H4 (cell line): ENCODE data around the gene MAP4K4. TPM values are rescaled to one million over a fixed set of nuclear protein-coding genes. Genes with fewer than 3 reads are reported as not detected.
"Not testable (repeated sequence)": the region's sequence is repeated elsewhere in the genome, so short reads cannot be mapped to it uniquely, and the experiment has no call there.

ENCODE experiments used
- DNase-seq: peaks from one replicate; pipeline ENCODE4 v3.0.0-alpha.2; 2015; ENCODE audit warnings: low spot score
- total RNA-seq: library from RNA; depleted of rRNA; stranded (reverse); fragments of >200 nt; shearing (Covaris generic); gene quantifications from 2 replicates; pipeline ENCODE4 v1.2.3, GENCODE V29; 2014

MAP4K4 gene
- total RNA-seq, 1 experiment from 2014 or later: 26.4 TPM

DNA sequence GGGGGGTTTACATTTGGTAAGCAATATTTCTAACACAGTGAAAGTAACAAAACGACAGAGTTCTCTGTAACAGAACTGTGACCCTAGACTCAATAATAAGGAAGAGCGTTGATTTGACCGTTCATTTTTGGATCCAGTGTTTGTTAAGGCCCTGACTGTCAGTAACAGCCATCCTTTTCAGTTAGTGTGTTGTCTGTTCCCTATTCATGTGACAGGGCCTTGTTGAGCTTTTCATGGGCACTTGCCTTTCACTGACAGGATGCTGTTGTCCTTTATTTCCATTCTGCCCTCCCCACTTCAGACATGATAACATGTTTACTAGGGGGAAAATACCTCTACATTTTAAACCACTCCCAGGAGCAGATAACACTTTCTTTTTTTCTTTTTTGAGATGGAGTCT, 45.8 kb downstream of the MAP4K4 start:
- no peak for DNase-seq

DNA sequence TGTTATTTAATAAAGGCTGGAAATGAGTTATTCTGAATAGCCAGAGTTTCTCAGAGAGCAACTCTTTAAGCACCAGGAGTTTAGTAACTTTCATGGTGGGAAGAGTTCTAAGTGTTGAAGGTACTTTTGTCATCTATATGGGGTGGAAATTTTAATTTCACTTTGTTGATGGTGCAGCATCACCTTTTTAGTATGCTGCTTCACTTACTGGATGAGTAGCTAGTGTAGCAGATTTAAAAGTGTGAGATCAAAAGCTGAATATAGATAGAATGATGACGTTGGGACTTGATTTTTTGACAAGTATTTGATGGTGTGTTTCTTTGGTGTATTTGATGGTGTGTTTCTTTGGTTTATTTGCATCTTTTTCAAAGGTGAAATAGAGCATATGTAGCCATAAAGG, 47.3 kb downstream of the MAP4K4 start:
- DNase-seq: no peak

DNA sequence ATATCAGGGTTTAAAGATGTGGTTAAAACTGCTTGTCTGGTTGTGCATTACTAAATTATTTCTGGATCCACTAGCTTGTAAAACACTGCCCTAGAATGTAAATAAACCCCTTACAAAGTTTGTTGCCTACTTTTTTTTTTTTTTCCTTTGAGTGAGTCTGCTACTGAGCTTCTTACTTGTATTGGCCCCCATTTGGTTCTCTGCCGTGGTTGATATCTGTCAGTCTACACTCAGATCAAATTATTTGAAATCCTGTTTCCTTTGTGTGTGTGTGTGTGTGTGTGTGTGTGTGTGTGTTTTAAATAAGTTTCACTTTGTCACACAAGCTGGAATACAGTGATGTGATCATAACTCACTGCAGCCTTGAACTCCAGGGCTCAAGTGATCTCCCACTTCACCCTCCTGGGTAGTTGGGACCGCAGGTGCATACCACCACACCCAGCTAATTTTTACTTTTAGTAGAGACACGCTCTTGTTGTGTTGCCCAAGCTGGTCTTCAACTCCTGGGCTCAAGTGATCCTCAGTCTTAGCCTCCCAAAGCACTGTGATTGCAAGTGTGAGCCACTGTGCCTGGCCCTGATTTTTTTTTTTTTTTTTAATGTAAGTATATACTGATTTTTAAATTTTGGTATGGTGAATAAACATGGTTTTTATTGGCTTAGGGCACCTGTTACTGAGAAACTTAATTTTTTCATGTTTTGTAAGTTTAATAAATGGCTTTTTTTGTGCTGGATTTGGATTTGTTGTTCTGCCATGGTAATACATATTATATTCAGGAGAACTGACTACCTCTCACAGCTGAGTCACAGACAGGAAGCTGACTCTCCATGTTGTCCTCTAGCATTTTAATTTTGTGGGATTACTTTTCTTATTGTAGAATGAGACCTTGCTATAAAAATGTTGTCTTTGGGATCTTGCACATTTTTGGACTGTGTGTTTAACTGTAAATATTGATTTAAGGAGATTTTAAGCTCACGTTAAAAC, 48.5 kb downstream of the MAP4K4 start:
- peak; percentile 48 for DNase-seq

DNA sequence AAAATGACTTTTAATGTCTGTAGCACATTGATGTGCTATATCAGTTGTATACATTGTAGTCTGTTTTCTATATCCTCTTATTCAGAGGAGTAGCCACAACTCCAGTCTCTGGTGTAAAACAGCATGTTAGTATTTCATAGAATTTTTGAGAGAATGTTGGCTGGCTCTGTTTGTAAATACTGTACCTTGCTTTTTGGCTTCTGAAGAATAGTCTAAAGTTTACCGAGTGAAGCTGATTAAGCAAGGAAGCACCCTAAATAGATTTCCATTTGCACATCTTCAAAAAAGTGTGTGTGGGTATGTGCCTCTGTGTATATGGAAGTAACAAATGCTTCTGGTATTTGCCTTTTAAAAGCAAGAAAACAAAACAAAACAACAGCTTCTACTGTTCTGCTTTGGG, 50.5 kb downstream of the MAP4K4 start:
- DNase-seq: no peak

DNA sequence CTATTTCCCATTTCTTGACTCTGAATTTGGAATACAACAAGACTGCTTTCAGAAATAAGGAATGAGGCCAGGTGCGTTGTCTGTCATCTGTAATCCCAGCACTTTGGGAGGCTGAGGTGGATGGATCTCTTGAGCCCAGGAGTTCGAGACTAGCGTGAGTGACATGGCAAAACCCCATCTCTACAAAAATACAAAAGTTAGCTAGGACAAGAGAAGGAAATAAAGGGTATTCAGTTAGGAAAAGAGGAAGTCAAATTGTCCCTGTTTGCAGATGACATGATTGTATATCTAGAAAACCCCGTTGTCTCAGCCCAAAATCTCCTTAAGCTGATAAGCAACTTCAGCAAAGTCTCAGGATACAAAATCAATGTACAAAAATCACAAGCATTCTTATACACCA, 51.0 kb downstream of the MAP4K4 start:
- not testable (repeated sequence) for DNase-seq

DNA sequence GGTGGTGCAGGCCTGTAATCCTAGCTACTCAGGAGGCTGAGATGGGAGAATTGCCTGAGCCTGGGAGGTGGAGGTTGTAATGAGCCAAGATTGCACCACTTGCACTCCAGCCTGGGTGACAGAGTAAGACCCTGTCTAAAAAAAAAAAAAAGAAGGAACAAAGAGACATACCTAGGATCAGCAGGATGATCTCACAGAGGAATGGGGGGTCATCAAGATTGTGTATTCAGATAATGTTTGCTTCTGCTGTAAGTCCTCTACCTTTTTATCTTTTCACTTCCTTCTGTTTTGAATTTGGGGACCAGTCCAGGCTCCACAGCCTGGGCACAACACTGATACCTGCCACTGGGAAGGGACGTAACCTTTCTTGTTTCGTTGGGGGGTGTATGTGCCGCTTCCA, 53.2 kb downstream of the MAP4K4 start:
- DNase-seq: no peak

DNA sequence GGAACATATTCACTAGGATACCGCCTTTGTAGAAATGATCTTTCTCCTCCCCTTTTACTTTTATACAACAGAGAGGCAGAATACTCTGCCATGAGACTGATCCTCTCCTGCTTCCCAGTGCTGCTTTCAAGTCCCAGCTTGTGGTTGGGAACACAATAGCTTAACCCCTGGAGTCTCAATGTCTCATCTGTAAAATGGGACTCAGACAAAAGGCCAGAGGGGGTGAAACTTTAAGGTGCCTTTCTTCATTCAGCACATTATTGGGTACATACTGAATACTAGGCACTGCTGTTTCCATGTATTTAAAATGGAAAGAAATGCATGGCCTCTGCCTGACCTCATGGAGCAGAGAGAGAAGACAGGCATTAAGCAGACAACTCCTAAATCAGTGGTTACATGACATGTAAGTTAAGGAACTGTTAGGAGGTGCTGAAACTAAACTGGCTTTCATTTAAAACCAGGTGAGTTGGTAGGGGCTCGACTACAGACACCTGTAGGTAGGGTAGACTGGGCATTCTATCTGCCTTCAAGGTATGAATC, 53.8 kb downstream of the MAP4K4 start:
- no peak for DNase-seq

DNA sequence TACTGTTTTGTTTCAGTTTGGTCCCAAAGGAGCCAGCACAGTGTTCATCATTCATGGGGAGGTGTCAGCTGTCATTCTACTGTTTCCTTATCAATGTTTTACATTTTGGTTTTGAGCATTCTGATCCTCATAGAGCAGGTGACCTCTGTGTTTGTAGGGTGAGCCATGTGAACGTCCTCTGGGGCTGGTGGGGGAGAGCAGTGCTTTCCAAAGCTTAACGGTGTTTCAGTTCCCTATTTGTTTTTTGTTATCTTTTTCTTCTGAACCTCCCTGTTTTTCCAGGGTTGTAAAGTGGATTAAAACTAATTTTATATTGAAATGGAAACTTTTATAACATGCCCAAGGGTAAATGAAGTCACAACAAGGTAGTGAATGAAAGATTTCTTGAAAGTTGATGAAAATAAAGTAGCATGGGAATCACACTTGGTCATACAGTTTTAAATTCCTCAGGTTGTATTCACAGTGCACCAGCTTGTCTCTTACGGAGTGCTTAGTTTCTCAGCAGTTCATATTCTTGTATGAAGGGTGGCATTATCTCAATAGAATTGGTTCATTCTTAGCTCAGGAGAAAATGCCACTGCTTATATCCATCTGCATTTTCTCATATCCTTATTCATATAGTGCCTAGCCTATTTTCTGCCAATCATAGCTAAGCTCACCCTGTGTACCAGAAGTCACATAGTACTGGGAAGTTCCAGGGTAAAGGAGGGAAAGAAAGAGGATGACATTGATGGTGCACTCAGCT, 54.5 kb downstream of the MAP4K4 start:
- no peak for DNase-seq

DNA sequence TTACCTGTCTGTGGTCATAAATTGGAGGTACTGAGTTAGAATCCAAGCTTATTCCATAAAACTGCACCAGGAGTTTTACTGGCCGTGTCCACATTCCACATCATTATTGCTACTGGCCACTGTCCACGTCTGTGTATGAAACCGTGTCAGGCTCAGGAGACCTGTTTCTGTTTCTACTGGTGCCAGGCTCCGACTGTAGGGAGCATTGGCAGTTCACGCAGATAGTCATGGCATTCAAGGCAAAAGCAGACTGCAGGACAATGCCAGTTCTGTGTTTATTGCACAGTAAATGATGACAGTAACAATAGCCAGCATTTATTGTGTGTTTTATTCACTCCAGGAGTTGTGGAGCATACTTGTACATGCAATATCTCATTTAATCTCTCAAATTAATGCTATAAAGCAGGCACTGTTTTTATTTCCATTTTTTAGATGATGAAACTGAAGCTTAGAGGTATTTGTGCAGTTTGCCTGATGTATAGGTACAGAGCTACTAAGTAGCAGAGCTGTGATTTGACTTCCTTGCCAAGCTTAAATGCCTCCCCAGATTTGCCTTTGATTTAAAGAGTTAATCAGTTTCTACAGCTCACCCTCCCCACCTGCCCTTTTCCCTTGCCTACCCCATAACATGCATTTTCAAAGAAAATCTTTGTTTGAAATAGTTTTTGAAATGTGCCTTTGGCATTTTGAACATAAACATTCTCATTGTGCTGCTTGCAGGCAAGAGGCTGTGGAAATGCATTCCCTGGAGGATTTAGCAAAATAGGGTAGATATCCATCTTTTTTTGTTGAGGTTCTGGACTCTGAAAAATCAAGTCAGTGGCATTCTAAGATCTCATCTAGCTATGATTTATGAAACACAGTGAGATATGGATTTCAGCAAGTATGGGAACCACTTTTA, 55.5 kb downstream of the MAP4K4 start:
- DNase-seq: no peak

DNA sequence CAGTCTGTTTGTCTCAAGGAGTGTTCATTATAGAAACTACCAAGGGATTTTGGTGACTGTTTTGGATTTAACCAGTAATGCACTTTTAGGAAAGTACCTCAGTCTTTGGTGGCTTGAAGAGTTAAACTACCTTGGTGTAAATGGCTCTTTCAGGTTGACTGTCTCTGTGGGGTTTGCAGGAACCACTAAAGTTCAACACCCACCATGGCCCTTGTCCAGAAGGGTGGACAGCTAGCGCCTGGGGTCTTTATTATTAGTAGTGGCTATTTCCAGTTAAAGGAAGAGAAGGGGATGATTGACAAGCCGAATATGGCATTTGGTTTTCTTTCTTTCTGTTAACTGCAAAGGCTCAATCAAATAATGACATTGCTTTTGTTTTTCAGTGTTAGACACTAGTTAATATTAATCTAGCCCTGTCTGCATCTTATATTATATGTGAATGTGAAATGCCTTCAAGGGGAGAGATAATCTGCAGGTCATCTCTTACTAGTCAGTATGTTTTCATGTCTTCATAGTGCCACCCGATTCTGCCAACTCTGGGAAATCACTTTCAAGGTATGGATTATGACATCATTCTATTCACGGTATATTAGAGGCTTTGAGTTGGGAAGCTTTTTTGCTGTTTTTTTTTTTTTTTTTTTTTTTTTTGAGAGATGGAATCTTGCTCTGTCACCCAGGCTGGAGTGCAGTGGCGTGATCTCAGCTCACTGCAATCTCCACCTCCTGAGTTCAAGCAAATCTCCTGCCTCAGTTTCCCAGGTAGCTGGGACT, 56.4 kb downstream of the MAP4K4 start:
- no peak for DNase-seq

DNA sequence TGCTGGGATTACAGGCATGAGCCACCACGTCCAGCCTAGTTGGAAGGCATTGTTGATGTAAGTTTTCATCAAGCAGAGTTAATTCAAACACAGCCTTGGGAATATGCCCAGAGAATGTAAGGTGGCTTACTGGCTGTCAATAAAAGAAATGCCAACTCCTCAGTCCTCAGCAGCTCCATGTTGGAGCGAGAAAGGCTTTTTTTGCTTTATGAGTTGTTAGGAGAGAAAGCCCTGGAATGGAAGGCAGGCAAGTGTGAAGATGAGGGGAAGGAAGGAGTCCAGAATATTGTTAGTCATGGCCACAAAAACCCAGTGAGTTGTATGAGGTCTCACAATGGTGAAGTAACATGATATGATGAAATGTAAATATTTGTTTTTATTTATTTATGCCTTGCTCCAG, 57.1 kb downstream of the MAP4K4 start:
- DNase-seq: peak; percentile 44

DNA sequence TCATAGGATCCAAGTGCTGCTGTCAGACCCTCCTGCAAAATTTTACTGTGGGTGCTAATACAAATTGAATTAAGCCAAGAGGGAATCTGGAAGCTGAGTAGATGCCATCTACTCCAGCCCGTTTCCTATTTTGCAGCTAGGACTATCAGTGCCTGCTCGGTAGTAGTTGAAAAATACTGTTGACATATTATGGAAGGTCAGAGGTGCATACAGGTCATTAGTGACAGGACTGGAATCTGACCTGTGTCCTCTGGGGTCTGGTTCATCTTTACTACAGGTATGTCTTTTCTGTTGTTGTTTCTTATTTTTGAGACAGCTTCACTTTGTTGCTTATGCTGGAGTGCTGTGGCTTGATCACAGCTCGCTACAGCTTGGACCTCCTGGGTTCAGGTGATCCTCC, 58.8 kb downstream of the MAP4K4 start:
- no peak for DNase-seq

DNA sequence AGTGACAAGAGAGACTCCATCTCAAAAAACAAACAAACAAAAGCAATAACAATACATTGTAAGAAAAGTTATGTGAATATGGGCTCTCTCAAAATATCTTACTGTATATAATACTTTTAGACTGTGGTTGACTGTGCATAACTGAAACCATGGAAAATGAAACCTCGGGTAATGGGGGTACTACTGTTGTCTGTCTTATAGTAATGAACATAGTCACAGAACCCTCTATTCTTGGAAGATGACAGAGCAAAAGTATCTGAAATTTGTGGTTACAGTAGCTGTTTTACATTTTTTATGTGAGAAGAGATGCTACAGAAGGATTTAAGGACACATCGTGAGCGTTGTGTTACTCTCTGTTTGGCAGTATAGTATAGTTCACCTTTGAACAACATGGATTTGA, 60.5 kb downstream of the MAP4K4 start:
- no peak for DNase-seq

DNA sequence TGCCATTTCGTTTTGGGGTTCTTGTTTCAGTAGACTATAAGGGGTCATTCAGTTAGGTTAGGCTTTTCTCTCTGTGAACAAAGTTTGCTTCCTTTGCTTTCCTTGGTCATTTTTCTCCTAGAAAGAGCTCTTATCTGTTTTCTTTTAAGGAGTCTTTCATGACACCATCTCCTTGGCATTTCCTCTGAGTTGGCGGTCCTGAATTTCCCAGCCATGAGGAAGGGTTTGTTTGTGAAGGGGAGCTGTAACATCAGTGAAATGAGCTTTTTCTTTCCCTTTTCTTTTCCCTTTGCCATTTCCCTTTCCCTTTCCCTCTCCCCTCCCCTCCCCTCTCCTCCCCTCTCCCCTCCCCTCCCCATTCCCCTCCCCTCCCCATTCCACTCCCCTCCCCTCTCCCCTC, 61.7 kb downstream of the MAP4K4 start:
- peak; percentile 81 for DNase-seq

DNA sequence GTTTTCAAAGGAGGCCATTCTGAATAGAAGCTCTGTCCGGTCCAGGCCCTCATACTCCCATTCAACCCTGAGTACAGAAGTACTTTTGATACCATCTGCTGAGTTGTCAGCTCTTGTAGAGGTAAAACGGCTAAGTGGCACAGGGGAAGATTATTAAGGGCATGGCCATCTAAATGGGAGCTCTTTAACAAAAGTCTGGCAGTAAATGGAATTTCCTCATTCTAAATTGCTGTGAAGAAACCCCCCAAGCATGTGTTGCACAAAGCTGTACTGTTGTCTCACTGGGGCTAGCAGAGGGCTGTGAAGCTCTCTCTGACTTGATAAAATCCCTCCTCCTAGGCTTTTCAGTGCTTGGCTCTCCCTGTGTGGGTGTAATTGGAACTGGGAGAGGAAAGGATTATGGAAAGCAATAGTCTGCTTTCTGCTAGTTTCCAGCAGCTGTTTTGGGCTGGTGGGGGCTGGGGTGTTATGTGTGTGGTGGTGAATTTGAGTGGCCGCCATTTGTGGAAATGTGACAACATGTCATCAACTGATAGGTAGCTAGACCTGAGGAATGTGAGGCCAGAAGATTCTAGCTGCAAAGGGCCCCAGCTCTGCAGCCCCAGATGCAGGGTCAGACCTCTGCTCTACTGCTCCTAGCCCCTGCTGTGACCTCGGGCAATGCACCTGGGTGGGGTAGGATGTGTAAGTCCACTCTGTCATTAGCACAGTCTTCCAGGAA, 65.1 kb downstream of the MAP4K4 start:
- DNase-seq: no peak

DNA sequence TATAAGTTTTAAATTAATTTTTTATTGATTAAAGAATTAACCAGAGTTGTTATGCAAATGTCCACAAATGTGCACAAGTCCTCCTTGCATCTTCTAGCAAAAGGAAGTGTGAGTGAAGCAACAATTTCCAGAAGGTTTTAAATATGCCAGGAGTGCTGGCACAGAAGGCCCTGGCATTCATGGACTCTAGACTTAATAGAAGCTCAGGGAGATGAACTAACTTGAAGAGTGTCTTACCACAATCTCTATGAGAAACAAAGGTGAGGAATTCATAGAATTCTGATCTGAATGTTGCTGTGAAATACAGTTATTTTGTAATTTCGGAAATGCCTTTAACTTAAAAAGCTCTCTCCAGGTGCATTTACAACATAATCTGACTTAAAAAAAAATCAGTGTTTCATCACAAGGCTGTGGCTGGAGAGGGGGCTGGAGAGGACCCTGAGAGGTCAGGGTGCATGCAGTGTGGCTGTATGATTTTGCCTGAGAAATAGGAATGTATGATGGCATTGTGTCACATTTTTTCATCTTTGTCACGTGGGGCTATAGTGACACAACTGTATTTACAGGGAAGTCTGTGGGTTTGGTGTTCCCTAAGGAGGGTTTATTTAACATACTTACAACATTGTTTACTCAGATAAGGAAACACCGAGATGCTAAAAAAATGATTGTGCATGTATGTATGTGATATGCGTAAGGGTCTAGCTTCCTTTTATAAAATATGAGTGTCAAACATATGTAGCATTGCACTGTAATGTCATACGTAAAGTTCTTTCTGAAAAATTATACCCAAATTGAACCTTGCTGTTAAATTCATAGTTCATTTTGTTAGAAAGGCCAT, 66.2 kb downstream of the MAP4K4 start:
- DNase-seq: no peak

DNA sequence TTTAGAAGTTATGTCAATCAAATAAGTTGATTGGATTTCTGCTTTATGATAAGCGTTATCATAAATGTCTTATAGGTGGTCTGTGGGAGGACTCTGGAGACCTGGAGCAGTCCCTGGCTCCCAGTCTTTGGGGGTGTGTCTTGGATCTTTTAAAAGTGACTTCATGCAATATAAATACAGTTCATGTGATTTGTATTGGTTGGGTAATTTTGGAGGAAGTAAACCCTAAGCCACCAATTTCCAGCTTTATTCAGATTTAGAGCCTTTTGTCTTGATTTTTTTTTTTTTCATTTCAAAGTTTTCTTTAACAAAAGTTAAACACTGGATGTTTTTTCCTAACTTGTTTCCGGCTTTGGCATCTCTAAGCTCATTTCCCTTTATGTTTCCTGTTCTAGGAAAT, 68.8 kb downstream of the MAP4K4 start:
- no peak for DNase-seq

DNA sequence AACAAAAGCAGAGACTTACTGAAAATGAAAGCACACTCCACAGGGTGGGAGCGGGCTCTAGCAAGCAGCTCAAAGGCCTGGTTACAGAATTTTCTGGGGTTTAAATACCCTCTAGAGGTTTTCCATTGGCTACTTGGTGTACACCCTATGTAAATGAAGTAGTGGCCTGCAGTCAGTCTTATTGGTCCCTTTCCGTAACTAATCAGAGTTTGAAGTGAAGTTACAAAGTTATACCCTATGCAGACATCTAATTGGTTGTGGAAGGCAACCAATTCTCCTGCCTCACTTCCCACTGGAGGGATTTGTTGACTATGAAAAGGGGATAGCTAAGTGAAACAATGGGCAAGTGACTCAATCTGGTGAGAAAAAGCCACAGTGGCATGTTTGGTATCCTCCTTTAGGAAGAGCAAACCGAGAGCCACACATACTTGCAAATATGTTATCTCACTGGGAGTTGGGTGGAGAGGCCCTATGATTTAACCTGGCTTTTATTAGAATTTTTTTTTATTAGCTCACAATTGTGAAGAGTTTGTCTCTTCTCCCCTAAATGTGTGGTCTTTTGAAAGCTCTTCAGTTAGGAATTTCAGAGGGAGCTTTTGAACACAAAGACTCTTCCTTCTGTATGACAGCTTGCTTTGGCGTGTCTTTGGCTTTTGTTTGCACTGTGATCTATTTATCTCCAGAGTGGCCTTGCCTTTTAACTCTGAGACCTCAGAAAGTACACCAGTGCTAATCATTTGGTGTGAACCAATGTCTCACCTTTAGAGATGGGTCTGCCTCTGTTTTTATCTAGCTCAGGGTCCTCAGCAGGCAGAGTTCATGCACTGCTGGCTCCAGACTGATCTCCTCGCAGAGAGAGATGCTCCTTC, 69.6 kb downstream of the MAP4K4 start:
- peak; percentile 95 for DNase-seq
